DOHH2 (cell line): Measurements from ENCODE around the gene C4orf36.

Experiments
- H3F3A ChIP-seq: fragments of 200-600 bp; sonication (generic), shearing (Covaris generic); 2 replicates; pipeline ENCODE4 v1.6.0; 2016; ENCODE audit warnings: antibody characterized with exemption, mild to moderate bottlenecking; ENCODE audit not compliant: control insufficient read depth, insufficient read depth
- H3K27ac ChIP-seq: fragments of 200-600 bp; sonication (generic); 2 replicates; pipeline ENCODE4 v1.5.1; 2014; ENCODE audit warnings: low read depth, mild to moderate bottlenecking, low read length, moderate library complexity
- H3K27me3 ChIP-seq: fragments of 200-600 bp; sonication (generic); 2 replicates; pipeline ENCODE4 v1.6.1; 2014; ENCODE audit warnings: mild to moderate bottlenecking, low read length, mixed read lengths; ENCODE audit not compliant: control insufficient read depth
- H3K36me3 ChIP-seq: fragments of 200-600 bp; sonication (generic); 2 replicates; pipeline ENCODE4 v1.6.1; 2014; ENCODE audit warnings: mild to moderate bottlenecking, low read length, moderate library complexity, mixed read lengths; ENCODE audit not compliant: control insufficient read depth
- H3K4me1 ChIP-seq: fragments of 200-600 bp; sonication (generic); 2 replicates; pipeline ENCODE4 v1.6.1; 2014; ENCODE audit warnings: mild to moderate bottlenecking, low read length, mixed read lengths; ENCODE audit not compliant: control insufficient read depth
- H3K4me2 ChIP-seq: fragments of 200-600 bp; sonication (generic); 2 replicates; pipeline ENCODE4 v1.6.0; 2014; ENCODE audit warnings: mild to moderate bottlenecking, low read length, moderate library complexity
- H3K4me3 ChIP-seq: fragments of 200-600 bp; sonication (generic); 2 replicates; pipeline ENCODE4 v1.5.1; 2014; ENCODE audit warnings: mild to moderate bottlenecking, low read length, mixed read lengths
- H3K79me2 ChIP-seq: fragments of 200-600 bp; sonication (generic); 2 replicates; pipeline ENCODE4 v1.6.1; 2014; ENCODE audit warnings: mild to moderate bottlenecking, low read length, mixed read lengths; ENCODE audit not compliant: control insufficient read depth
- H3K9me2 ChIP-seq: fragments of 200-600 bp; sonication (generic); replicated peaks from 2 replicates; pipeline ENCODE4 v1.6.1; 2014; ENCODE audit warnings: mild to moderate bottlenecking, low read length, mixed read lengths; ENCODE audit not compliant: control insufficient read depth
- H3K9me3 ChIP-seq: fragments of 200-600 bp; sonication (generic); 2 replicates; pipeline ENCODE4 v1.6.1; 2014; ENCODE audit warnings: antibody characterized with exemption, low read length, mixed read lengths; ENCODE audit not compliant: control insufficient read depth, insufficient read depth
- H4K20me1 ChIP-seq: fragments of 200-600 bp; sonication (generic); 2 replicates; pipeline ENCODE4 v1.6.0; 2014; ENCODE audit warnings: low read depth, mild to moderate bottlenecking, antibody characterized with exemption, low read length, moderate library complexity; ENCODE audit not compliant: control insufficient read depth, insufficient read depth
- CTCF ChIP-seq: fragments of 200-600 bp; sonication (generic); IDR thresholded peaks from one replicate; pipeline ENCODE4 v1.5.1; 2014; ENCODE audit warnings: antibody characterized with exemption, mild to moderate bottlenecking, low read depth, low read length; ENCODE audit not compliant: poor library complexity, severe bottlenecking
- EZH2phosphoT487 ChIP-seq: fragments of 200-600 bp; sonication (generic); IDR thresholded peaks from 2 replicates; pipeline ENCODE4 v1.6.1; 2017; ENCODE audit warnings: borderline replicate concordance, mild to moderate bottlenecking, antibody characterized with exemption, low read length, moderate library complexity, mixed read lengths

Gene C4orf36

DNA sequence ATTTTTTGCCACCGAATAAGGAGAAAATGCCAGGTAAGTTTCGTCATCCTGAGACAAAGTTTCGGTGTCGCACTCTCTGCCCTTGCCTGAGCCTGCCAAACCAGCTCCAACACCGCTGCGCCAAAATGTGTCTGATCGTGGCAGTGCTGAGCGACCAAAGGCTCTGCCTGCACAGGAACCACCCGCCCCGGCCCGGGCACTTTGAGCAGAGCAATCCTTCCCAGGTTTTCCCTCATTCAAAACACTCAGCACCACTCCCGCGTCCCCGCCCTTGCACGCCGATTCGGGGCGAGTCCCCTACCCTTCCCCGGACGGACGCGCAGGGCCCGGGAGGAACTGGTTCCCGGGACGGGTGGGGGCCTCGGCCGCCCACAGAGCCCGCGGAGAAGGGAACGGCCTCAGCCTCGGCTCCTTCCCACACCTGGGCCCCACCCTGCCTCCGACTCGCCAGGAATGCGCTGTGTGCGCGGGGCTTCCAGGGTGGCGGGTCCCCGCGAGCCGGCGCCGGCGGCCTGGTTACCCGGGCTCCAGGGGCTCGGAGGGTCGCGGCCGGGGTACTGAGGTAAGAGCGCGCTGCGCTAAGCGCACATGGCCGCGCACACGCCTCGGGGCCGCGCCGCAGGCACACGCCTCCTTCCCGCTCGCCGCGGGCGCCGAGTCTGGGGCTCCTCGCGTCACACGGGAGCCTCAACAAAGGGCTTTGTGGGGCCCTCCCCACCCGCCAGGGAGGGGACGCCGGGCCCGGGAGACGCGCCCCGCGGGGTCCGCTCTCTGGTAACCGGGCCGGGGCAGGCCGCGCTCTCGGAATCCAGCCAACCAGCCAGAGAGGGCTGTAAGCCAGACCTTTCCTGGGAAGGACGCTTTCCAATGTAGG, at the start of gene C4orf36:
TSS of gene C4orf36 (minus strand) at position 661 of the 874 bp plus-strand sequence. CDS start 902 bp downstream, outside the sequence.
- Histone ChIP-seq H3K9me3 (no peaks in the 10 kb centered on the region), H3K79me2 (no peaks in the 10 kb centered on the region), H3F3A (no peaks in the 10 kb centered on the region), H3K27me3 (peaks cover 14% of the 10 kb centered on the region), H3K9me2 (no peaks in the 10 kb centered on the region), H3K36me3 (no peaks in the 10 kb centered on the region), H3K27ac (no peak within 1 kb of the TSS), H4K20me1 (no peaks in the 10 kb centered on the region), H3K4me1 (no peaks in the 10 kb centered on the region), H3K4me3 (no peak within 1 kb of the TSS), H3K4me2 (no peak within 1 kb of the TSS)
- TF ChIP-seq CTCF (no peak), EZH2phosphoT487 (no peak)

GRCh38 chr4:86940920-86941460, 48.8 kb upstream of the C4orf36 start:
- peaks cover 33% of the 10 kb centered on the region for H3F3A ChIP-seq
- H3K27ac ChIP-seq: no peak overlapping the region
- no peak for TF ChIP-seq EZH2phosphoT487
- H3K9me2 ChIP-seq: no peaks in the 10 kb centered on the region
- H3K27me3 ChIP-seq: no peaks in the 10 kb centered on the region; the same call in 1 of the 2 replicates
- H3K4me1 ChIP-seq: peaks cover 92% of the 10 kb centered on the region
- peak overlapping the region; percentile 81 for H3K4me2 ChIP-seq
- H3K9me3 ChIP-seq: no peaks in the 10 kb centered on the region
- H3K4me3 ChIP-seq: no peak overlapping the region
- H4K20me1 ChIP-seq: no peaks in the 10 kb centered on the region; the same call in 1 of the 2 replicates
- peaks cover 53% of the 10 kb centered on the region for H3K79me2 ChIP-seq
- H3K36me3 ChIP-seq: no peaks in the 10 kb centered on the region

DNA sequence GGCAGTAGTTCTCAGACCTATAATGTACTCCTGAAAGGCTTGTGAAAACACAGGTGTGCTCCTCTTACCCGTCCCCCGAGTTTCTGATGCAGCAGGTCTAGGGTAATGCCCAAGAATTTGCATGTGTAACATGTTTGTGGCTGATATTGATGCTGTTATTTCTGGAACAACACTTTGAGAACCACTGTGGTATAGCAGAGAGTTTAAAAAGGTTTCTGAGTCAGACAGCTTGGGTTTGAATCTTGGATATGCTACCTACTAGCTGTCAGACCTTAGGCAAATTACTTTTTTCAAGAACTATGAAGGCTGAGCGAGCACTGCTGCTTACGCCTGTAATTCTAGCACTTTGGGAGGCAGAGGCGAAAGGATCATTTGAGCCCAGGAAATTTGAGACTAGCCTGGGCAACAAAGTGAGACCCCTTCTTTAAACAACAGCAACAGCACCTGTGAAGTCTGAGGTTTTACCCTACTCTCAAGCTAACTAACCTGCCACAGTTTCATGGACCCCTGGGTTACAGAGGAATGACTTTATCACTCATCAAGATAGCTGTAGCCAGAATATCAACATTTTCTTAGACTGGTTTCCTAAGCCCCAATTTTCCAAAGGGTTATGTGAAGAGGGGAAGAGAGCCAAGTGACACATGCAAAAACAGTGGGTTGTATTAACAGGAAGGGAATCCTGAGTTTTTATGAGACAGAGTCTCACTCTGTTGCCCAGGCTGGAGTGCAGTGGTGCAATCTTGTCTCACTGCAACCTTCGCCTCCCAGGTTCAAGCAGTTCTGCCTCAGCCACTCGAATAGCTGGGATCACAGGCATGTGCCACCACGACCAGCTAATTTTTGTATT, 47.7 kb upstream of the C4orf36 start:
- TF ChIP-seq EZH2phosphoT487: no peak
- TF ChIP-seq CTCF: no peak
- H3K27me3 ChIP-seq: no peaks in the 10 kb centered on the region; the same call in 1 of the 2 replicates
- H3K36me3 ChIP-seq: no peaks in the 10 kb centered on the region
- H3K79me2 ChIP-seq: peaks cover 51% of the 10 kb centered on the region
- H3K4me2 ChIP-seq: peak overlapping the region; percentile 81
- H3K27ac ChIP-seq: peak overlapping the region; percentile 81
- H3K4me1 ChIP-seq: peaks cover 91% of the 10 kb centered on the region
- H3K9me3 ChIP-seq: no peaks in the 10 kb centered on the region
- peak overlapping the region; percentile 67 for H3K4me3 ChIP-seq
- no peaks in the 10 kb centered on the region; the same call in 1 of the 2 replicates for H4K20me1 ChIP-seq
- peaks cover 34% of the 10 kb centered on the region for H3F3A ChIP-seq
- no peaks in the 10 kb centered on the region for H3K9me2 ChIP-seq
